Activated CD4-positive, alpha-beta T cell treated with anti-CD3 and anti-CD28 coated beads for 1 hour (primary cell): ENCODE results near the gene GSK3A.

Experiments used
- DNase-seq: peaks from one replicate; pipeline ENCODE4 v3.0.0-alpha.2; 2020

The GSK3A gene

DNA sequence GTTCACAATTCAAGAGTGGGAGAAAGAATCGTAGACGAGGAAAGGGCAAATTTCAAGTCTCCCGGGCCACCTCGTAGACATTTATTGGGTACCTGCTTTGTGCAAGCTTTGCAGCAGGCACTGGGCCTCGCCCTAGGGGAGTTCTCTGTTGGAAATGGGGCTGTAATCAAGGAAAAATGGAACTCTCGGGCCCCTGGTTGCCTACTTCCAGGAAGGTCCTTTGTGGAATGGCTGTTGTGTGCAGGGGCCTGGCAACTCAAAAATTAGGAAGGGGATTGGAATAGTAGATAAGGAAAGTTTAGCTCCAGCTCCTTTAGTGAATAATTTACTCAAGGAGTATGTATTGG, 21.7 kb downstream of the GSK3A start:
- DNase-seq = no peak

DNA sequence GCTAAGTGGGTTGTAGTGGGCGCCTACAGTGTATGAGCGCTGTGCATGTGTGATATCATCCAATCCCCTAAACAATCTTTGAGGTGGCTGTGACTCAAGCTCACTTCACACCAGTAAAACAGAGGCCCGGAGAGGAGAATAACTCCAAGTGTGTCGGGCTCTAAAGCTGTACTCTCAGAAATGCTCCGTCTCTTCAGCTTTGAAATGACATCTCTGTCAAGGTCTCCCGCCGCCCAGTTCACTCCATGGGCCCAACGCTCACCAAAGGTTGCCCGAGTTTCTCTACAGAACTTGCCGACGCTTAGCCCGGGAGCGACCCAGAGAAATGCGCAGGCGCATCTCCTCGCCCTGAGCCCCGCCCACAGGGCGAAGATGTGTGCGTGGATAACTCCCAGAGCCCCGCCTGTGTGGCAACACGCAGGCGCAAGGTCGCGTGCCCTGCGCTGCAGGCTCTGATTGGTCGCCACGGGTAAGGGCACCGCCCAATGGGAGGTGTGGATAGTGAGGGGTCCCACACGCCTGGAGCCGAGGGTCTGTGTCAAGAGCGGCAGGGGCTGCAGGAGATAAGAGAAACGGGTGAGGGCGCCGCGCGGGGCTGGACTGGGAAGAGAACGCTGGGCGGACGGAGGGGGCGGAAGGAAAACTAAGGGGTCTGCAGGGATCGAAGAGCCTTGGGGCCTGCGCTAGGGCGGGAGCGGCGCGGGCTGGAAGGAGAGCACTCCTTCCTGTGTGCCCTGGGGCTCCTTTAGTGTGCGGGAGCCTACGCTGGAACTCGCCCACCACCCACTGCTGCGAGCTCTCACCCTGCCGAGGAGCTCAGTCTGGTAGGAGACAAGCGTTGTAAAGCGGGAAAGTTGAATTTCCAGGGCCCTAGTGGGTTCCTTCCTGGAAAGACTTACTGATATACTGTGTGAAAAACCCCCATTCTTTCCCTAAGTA, 22.3 kb downstream of the GSK3A start, which contains the start of gene ZNF526:
Gene ZNF526, plus strand, starts transcription at position 501 of the 939 bp plus-strand sequence. CDS start 4,092 bp downstream, outside the sequence.
- peak; percentile 94 for DNase-seq

DNA sequence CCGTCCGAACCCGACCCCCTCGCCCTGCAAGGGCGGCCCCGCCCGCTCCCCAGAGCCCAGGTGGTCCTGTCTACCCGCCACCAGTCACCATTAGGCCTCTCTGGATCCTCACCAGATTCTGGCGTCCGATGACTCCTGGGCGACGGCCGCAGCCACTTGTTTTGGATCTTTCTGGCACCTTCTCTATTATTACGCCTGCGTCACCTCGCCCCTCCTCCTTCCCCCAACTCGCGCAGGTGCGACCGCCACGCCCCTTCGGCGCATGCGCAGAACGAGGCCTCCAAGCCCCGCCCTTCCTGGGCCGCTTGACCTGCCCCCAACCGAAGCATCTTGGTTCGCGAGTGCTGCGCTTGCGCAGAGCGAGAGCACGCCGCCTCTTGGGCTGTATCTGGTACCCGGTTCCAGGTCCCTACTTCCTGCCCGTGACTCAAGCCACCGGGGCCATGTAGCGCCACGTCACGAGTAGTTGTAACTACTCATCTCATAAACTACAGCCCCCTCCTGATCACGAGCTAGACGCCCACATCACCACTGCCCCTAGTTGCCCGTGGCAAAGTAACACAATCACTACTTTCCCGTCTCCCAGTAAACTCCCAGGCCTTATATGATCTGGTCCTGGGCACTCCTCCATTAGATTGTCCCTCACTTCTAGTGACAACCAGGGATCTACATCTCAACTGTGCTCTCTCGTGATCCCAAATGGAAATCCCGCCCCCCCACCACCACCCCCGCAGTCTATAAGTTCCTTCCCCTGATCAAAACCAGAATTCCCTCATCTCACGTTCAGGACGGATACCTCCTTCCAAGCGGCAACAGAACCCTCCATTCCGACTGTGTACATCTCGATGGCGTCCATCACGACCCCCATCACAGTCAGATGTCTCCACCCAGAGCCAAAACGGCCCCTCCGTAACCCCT, 24.6 kb downstream of the GSK3A start, which contains the start of gene DEDD2:
Gene DEDD2, minus strand, starts transcription at position 158 of the 918 bp plus-strand sequence. CDS start 670 bp downstream, outside the sequence.
- DNase-seq = peak; percentile 100

- DNase-seq = no peak
Measured at GRCh38 chr19:42216653-42217519, 25.5 kb downstream of the GSK3A start.

DNA sequence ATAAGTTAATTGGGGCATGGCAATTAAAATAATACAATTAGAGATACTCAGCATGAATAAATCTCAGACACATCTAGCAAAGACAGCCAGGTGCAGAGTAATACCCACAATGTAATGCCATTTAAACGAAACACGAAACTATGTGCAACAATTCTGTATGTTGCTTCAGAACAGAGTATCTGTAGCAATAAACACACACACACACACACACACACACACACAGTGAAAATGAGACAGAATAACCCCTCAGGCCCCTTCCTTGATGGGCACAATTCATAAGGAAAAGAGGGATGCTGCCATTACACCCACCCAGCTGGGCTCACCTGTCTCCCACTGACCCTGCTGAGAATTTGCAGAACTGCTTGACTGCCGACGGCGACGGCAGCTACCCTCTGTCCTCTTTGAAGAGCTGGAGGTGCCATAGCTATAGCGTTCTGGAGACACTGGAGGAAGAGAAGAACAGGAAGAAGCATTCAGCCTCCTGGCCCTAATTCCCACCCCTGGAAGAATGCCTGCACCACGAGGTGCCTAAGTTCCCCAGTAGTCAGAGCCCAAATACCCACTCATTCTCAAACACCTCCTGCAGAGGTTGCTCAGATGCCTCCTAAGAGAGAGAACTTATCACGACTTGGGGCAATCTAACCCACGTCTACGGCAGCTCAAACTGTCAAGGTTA, 27.5 kb downstream of the GSK3A start:
- no peak for DNase-seq

DNA sequence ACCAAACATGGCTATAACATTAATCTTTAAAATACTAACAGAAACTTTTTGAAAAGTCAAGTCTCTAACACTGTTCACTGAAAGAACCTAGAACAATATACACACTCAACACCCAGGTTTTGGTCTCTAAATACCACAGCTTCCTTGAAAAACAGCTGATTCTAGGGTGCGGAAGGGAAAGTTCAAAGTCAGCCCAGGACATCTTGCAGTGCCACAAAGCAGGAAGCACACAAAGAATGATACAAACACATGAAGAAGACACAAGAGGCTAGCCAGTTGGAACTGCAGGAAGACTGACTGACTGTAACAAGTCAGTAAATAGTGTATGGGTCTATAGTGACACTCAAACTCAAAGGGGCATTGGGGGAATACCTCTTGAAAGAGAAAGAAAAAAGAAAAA, 29.5 kb downstream of the GSK3A start:
- DNase-seq = no peak

DNA sequence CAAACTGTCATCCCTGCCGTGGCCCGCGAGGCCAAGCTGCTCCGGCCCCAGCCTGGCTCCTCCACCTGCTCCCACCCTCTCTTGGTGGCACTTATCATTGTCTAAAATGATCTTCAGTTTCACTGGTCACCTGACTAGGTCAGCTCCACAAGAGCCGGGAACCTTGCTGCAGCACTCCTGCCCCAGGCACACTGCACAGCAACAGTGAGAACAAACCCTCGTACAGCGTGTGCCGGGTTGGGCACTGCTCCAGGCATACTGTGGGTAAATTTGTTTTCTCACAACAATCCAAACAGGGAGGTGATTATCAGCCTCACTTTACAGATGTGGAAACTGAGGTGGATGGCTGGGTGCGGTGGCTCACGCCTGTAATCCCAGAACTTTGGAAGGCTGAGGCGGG, 33.8 kb downstream of the GSK3A start:
- DNase-seq = no peak

DNA sequence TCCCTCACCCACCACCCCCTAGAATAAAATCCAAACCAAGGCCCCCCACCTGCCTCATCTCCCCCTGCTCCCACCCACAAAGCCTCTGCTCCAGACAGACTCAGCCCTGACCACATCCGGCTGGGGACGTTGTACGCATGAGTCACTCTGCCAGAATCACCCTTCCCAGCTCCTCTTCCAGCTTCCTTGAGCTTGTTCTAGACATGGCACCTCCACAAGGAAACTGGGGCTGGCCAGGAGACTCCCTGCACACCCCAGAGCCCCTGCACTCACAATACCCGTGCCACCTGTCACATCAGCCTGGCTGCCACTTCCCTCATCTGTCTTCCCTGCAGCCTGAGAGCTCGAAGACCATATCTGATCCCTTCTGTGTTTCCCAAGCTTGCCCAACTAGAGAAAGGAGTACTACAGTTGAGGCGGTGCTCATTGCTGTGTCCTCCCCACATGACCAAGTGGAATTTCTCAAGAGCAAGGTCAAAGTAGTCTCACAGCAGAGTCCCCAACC, 34.6 kb downstream of the GSK3A start:
- DNase-seq = no peak

DNA sequence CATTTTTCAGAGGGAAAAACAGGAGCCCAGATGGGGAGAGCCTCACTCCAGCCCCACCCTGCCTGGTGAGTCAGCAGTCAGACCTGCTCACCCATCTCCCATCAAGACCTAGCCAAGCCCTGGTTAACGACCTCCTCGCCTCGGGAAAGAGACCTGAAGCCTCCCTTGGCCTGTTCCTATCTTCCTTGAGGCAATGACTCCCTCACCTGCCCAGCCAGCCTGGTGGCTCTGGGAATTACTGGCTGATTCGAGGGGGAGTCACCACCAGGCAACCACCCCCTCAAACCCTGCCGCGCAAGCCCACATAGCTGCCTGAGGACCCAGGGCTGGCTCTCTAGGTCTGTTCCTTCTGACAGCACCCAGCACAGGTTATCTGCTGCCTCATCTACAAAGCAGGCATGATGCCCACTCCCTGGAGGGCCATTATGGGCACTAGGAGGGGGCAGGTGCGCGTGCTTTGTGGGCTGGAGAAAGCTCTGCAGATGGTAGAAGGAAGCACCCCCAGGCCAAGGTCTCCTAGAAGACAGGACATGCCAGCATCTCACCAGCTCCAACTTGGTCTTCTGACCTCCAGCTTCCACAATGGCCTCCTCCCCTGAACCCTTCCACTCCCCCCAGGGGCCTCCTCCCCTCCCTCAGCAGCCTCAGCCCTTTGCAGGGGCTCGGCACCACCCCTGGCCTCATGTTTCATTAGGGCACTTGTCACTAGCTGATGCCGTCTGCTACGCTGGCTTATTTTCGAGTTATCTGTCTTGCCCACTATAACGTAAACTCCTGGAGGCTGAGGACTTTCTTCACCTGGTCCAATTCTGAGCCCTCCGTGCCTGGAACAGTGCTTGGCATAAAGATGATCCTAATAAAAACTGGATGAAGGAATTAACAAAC, 35.3 kb downstream of the GSK3A start:
- no peak for DNase-seq

GRCh38 chr19:42204664-42205063, 37.7 kb downstream of the GSK3A start:
- no peak for DNase-seq

DNA sequence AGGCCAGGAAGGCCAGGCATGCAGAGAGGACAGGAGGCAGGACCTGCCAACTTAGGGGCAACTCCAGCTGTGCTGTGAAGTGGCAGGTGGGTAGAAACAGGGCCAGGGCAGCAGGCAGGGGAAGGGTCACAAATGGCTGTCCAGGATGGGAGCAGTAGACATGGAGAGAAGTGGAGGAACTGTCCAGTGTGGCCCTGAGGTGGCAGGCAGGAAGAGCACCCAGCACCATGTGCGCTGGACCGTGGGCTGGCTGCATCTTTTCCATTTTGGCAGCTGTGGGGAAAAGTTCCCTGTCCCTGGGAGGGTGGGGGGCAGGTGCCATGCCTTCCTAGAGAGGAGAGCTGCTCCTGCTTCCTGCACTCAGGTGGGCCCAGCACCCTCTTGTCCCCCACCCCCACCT, 38.7 kb downstream of the GSK3A start:
- no peak for DNase-seq

DNA sequence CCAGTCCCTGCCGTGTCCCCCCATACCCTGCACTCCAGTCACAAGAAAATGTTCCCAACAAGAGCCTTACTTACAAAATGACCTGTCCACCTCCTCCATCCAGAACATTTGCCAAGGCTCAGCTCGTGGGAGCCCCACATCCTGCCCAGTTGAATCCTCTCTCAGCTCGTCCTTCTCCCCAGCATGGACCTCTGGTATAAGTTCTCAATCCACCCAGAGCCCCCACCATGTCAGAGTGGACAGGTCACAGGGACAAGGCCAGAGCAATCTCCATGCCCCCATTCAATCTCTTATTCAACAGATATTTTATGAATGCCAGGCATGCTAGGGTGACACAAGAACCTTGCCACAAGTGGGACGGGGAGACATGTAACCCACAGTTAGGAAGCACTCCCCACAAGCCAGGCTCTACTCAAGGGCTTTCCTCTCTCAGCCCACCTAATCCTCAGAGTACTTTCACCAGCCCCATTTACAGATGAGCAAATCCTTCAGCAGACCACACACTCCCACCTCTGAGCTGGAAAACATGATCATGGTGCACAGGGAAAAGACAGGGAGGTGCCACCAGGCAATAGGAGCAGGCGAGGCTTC, 40.0 kb downstream of the GSK3A start:
- DNase-seq = no peak

GRCh38 chr19:42201489-42202289, 40.7 kb downstream of the GSK3A start:
- no peak for DNase-seq

- no peak for DNase-seq
Measured at GRCh38 chr19:42200116-42200715, 42.2 kb downstream of the GSK3A start.

DNA sequence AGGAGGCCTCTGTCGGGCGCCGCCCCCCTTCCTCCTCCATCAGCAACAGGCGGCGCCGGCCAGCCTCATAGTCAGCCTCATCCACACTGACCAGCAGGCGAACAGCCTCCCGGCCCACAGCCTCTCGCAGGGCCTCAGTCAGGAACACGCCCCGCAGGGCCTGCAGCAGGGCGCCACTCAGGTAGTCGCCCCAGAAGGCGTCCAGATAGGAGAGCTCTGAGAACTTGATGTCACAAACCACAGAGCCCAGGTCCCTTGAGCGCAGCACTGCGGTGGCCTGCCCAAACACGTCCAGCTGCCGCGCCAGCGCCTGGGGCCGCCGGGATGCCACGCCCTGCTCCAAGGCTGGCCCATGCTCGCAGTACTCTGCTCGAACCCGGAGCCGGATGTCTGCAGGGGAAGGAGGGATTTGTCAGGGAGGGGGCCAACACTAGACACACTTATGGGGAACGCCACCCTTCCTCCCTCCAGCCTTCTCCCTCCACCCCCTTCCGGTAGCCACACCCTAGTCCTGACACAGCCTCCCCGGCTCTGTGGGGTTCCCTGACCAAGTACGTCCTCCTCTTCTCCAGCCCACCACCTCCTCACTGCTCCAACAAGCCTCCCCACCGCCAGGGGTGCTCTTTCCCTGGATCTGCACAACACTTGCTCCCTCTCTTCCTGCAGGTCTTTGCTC, 42.8 kb downstream of the GSK3A start:
- peak; percentile 21 for DNase-seq

GRCh38 chr19:42198676-42199439, 43.5 kb downstream of the GSK3A start:
- peak; percentile 48 for DNase-seq

DNA sequence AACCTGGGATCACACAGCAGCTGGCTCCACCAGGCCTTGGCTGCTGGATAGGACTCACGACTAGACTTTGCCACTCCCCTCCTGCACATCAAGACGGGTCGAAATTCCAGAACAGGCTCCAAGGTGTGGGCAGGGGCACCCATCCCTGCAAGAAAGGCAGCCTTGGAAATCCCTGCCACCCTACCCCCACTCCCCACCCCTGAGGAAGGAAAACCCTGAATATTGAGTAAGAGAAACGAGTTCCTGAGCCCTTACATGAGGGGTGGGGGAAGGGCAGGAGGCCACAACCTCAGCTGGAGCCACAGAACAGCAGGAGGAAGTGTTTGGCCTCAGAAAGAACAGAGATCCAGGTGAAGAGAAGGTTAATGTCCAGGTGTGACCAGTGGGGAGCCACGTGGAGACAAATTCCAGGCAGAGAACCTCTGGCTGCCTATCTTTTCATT, 45.0 kb downstream of the GSK3A start:
- no peak for DNase-seq
